Measurements from ENCODE around the gene SELENOW.

Gene SELENOW

GRCh38 chr19:47824396-47824795, 45.9 kb downstream of the SELENOW start:
- DNase-seq (ENCODE audit: low read depth in 2 of 2), result no peak

- DNase-seq (ENCODE audit: low read depth in 2 of 2), result no peak
Observed at GRCh38 chr19:47826800-47827199, 48.3 kb downstream of the SELENOW start.

- DNase-seq (ENCODE audit: low read depth in 2 of 2), result no peak
Observed at GRCh38 chr19:47832723-47833122, 54.2 kb downstream of the SELENOW start.

All from activated CD8-positive, alpha-beta memory T cell treated with anti-CD3 and anti-CD28 coated beads for 4 hours (primary cell).